GM18505 (cell line): Measurements from ENCODE around the gene MUC22.
"Not testable (repeated sequence)": the region's sequence is repeated elsewhere in the genome, so short reads cannot be mapped to it uniquely, and the experiment has no call there.

Experiments used
- ATAC-seq: cut with Tn5 transposase; IDR thresholded peaks from one replicate; pipeline ENCODE4 v1.9.1; 2021; ENCODE audit not compliant: unreplicated experiment
- POLR2A ChIP-seq: IDR thresholded peaks from 4 replicates; pipeline ENCODE4 v1.6.1; 2011; ENCODE audit warnings: borderline replicate concordance; ENCODE audit not compliant: insufficient read depth, insufficient read length; ENCODE audit errors: extremely low read depth

The MUC22 gene

GRCh38 chr6:31037682-31038081, 27.4 kb downstream of the MUC22 start:
- no peak for ATAC-seq
- TF ChIP-seq POLR2A = no peak

GRCh38 chr6:31038559-31038958, 28.3 kb downstream of the MUC22 start:
- ATAC-seq = no peak
- no peak for TF ChIP-seq POLR2A

GRCh38 chr6:31040801-31041200, 30.5 kb downstream of the MUC22 start:
- no peak for ATAC-seq
- no peak for TF ChIP-seq POLR2A

- ATAC-seq = no peak
Measured at GRCh38 chr6:31041372-31041974, 31.2 kb downstream of the MUC22 start.

GRCh38 chr6:31042806-31043205, 32.5 kb downstream of the MUC22 start:
- TF ChIP-seq POLR2A = no peak
- ATAC-seq = no peak

More at GRCh38 chr6:31041372-31041974, 31.2 kb downstream of the MUC22 start:
- no peak for TF ChIP-seq POLR2A

GRCh38 chr6:31048099-31048498, 37.8 kb downstream of the MUC22 start:
- no peak for ATAC-seq

GRCh38 chr6:31049518-31049917, 39.2 kb downstream of the MUC22 start:
- TF ChIP-seq POLR2A = no peak
- ATAC-seq = no peak

More at GRCh38 chr6:31048099-31048498, 37.8 kb downstream of the MUC22 start:
- no peak for TF ChIP-seq POLR2A

- not testable (repeated sequence) for ATAC-seq
Measured at GRCh38 chr6:31053187-31053586, 42.9 kb downstream of the MUC22 start.

GRCh38 chr6:31053873-31054272, 43.6 kb downstream of the MUC22 start:
- no peak for ATAC-seq
- TF ChIP-seq POLR2A = no peak

GRCh38 chr6:31055441-31055840, 45.2 kb downstream of the MUC22 start:
- no peak for ATAC-seq
- TF ChIP-seq POLR2A = no peak

- ATAC-seq = no peak
- TF ChIP-seq POLR2A = no peak
Measured at GRCh38 chr6:31057426-31058003, 47.2 kb downstream of the MUC22 start.

GRCh38 chr6:31058128-31058894, 48.0 kb downstream of the MUC22 start:
- no peak for ATAC-seq

GRCh38 chr6:31060145-31060544, 49.9 kb downstream of the MUC22 start:
- ATAC-seq = no peak
- no peak for TF ChIP-seq POLR2A

More at GRCh38 chr6:31058128-31058894, 48.0 kb downstream of the MUC22 start:
- TF ChIP-seq POLR2A = no peak

GRCh38 chr6:31063906-31064435, 53.7 kb downstream of the MUC22 start:
- ATAC-seq = no peak
- no peak for TF ChIP-seq POLR2A
